PC-9 (cell line): ENCODE data around the gene RPTOR.

Experiments used
- EZH2 ChIP-seq: fragments of 200-600 bp; sonication (generic); IDR thresholded peaks from 2 replicates; pipeline ENCODE4 v1.8.0; 2017; ENCODE audit warnings: antibody characterized with exemption, low read depth
- TF ChIP-seq, protein P1 (sequence below): fragments of 200-600 bp; sonication (generic); conservative IDR thresholded peaks from 2 replicates; pipeline ENCODE4 v1.6.1; 2017; ENCODE audit warnings: mixed run types, antibody characterized with exemption, mild to moderate bottlenecking, moderate library complexity

DNA sequence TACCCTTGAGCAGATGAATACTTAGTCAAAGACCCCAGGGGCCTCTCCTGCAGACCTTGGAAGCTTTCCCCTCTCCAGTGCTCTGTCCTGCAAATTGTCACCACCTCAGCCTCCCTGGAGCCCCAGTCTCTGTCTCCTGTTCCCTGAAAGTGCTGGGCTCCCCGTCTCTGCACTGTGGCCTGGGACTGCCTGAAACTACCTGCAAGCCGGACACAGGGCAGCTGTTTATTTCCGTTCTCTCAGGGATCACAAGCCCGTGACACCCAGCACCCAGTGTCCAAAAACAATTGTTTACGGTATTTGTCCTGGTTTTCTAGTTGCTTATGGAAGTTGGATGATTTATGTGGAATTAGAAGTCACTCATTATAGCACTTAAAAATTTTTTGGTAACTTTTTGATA, 365.4 kb downstream of the RPTOR start:
- TF ChIP-seq, protein P1, sequence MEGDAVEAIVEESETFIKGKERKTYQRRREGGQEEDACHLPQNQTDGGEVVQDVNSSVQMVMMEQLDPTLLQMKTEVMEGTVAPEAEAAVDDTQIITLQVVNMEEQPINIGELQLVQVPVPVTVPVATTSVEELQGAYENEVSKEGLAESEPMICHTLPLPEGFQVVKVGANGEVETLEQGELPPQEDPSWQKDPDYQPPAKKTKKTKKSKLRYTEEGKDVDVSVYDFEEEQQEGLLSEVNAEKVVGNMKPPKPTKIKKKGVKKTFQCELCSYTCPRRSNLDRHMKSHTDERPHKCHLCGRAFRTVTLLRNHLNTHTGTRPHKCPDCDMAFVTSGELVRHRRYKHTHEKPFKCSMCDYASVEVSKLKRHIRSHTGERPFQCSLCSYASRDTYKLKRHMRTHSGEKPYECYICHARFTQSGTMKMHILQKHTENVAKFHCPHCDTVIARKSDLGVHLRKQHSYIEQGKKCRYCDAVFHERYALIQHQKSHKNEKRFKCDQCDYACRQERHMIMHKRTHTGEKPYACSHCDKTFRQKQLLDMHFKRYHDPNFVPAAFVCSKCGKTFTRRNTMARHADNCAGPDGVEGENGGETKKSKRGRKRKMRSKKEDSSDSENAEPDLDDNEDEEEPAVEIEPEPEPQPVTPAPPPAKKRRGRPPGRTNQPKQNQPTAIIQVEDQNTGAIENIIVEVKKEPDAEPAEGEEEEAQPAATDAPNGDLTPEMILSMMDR, result no peak
- TF ChIP-seq EZH2, result no peak
